Lower leg skin (tissue), 3 donors: ENCODE results near the gene RAF1.

Source experiments
- CTCF ChIP-seq, 3 donors: fragments of 450-650 bp; IDR thresholded peaks; one replicate each; pipeline ENCODE4 v1.5.1; 2016; ENCODE audit warnings: antibody characterized with exemption in 3 of 3, mild to moderate bottlenecking in 3 of 3, moderate library complexity in 2 of 3
- POLR2A ChIP-seq, 2 donors: fragments of 450-650 bp; IDR thresholded peaks; one replicate each; pipeline ENCODE4 v1.6.1; 2016 to 2017; ENCODE audit warnings: antibody characterized with exemption in 2 of 2, mild to moderate bottlenecking in 1 of 2, moderate library complexity in 1 of 2

- TF ChIP-seq POLR2A (IDR thresholded peaks at IDR 0.05) (no peak), CTCF (IDR thresholded peaks at IDR 0.05) (no peak)
These were observed 33.6 kb downstream of the RAF1 start for GRCh38 chr3:12630292-12630691.
